ENCODE results near the gene SLC7A8. TPM values are rescaled to one million over a fixed set of nuclear protein-coding genes. Genes with fewer than 3 reads are reported as not detected.
A peak's percentile ranks its signal among the peaks of the same experiment; 100 is the strongest.

SLC7A8 gene
- total and polyA plus RNA-seq, 11 donors, result 7.3 to 34.1 (median 14.2) TPM

- 17 to 20% (median 18%) methylated on average over 9 of the region's 9 CpGs for WGBS, 4 donors
- TF ChIP-seq CTCF (IDR thresholded peaks at IDR 0.05) (peak; percentile 99 to 100 (median 100)), POLR2A (IDR thresholded peaks at IDR 0.05) (no peak)
- no peaks in the 10 kb centered on the region for H3K36me3 ChIP-seq
- H3K4me3 ChIP-seq, result no peak overlapping the region
- peak overlapping the region in 5 of 12 donors; percentile 10 to 79 (median 15) for H3K27ac ChIP-seq
- H3K4me1 ChIP-seq, result peaks cover 0 to 31% (median 8%) of the 10 kb centered on the region in 12 donors
- H3K27me3 ChIP-seq, result peaks cover 0 to 3% (median 0%) of the 10 kb centered on the region in 9 donors
- DNase-seq (peak; percentile 88 to 94 (median 90)), ATAC-seq (peak; percentile 75 to 86 (median 80))
- intact Hi-C loops (cut with DNase I), result loop anchor here (1.0 to 10.0 kb wide), 12 partner anchors 37 to 254 kb away; partner anchors contain the start of genes SLC7A8 (in 2 of the 10), CMTM5 (in 1 of the 10), IL25 (in 1 of the 10) and PPP1R3E (in 1 of the 10)
- no peaks in the 10 kb centered on the region for H3K9me3 ChIP-seq
Observed at GRCh38 chr14:23120541-23121251, 62.8 kb downstream of the SLC7A8 start.

- Histone ChIP-seq H3K4me1 (peaks cover 0 to 36% (median 8%) of the 10 kb centered on the region in 12 donors), H3K4me3 (peak overlapping the region in 1 of 12 donors; percentile 34), H3K27me3 (peaks cover 0 to 3% (median 0%) of the 10 kb centered on the region in 9 donors), H3K27ac (peak overlapping the region in 1 of 12 donors; percentile 79), H3K9me3 (no peaks in the 10 kb centered on the region), H3K36me3 (no peaks in the 10 kb centered on the region)
- 74 to 82% (median 79%) methylated on average over 16 of the region's 16 CpGs for WGBS, 4 donors
- TF ChIP-seq CTCF (IDR thresholded peaks at IDR 0.05), result no peak
- TF ChIP-seq POLR2A (IDR thresholded peaks at IDR 0.05), result no peak
- DNase-seq (no peak), ATAC-seq (no peak)
- intact Hi-C loops (cut with DNase I), result loop anchor here in 8 of 10 donors (1.0 to 10.0 kb wide), 10 partner anchors 38 to 255 kb away; partner anchors contain the start of genes CMTM5 (in 1 of the 8), IL25 (in 1 of the 8), PPP1R3E (in 1 of the 8) and SLC7A8 (in 1 of the 8)
Observed at GRCh38 chr14:23119363-23120327, 63.8 kb downstream of the SLC7A8 start.

- Histone ChIP-seq H3K27ac (peak within 1 kb of the TSS in 1 of 12 donors; percentile 79), H3K27me3 (peaks cover 0 to 3% (median 0%) of the 10 kb centered on the region in 9 donors), H3K36me3 (no peaks in the 10 kb centered on the region), H3K4me3 (peak within 1 kb of the TSS in 1 of 12 donors; percentile 34), H3K4me1 (peaks cover 0 to 46% (median 7%) of the 10 kb centered on the region in 12 donors), H3K9me3 (no peaks in the 10 kb centered on the region)
- intact Hi-C loops (cut with DNase I), result no loop called here
- 76 to 82% (median 78%) methylated on average over 20 to 32 of the region's 32 CpGs for WGBS, 4 donors
- DNase-seq, result no peak
- ATAC-seq, result peak in 1 of 4 donors; percentile 4
- TF ChIP-seq CTCF (IDR thresholded peaks at IDR 0.05) (no peak), POLR2A (IDR thresholded peaks at IDR 0.05) (no peak)
Observed at GRCh38 chr14:23118506-23119362, 64.7 kb downstream of the SLC7A8 start, which contains the start of gene CEBPE. Gene CEBPE (minus strand): TSS chr14:23119255. CDS start chr14:23119091, 164 bp downstream.

Measured in heart left ventricle (tissue), 16 donors.